DMS79 (cell line): ENCODE results near the gene PAFAH1B1.
"Not testable (repeated sequence)": the region's sequence is repeated elsewhere in the genome, so short reads cannot be mapped to it uniquely, and the experiment has no call there.

ENCODE experiments used
- DNase-seq: peaks from one replicate; lab custom pipeline; 2025; lab: John Stamatoyannopoulos, UW

Gene PAFAH1B1

GRCh38 chr17:2594722-2595599 lies 1.5 kb downstream of the PAFAH1B1 start:
- DNase-seq = peak; percentile 7

- DNase-seq = no peak
Measured at GRCh38 chr17:2595716-2596115, 2.3 kb downstream of the PAFAH1B1 start.

- no peak for DNase-seq
Measured at GRCh38 chr17:2598166-2598565, 4.7 kb downstream of the PAFAH1B1 start.

- peak; percentile 86 for DNase-seq
Measured at GRCh38 chr17:2602597-2603017, 9.2 kb downstream of the PAFAH1B1 start.

- DNase-seq = no peak
Measured at GRCh38 chr17:2608350-2608913, 15.0 kb downstream of the PAFAH1B1 start.

- DNase-seq = no peak
Measured at GRCh38 chr17:2609091-2609490, 15.6 kb downstream of the PAFAH1B1 start.

- DNase-seq = no peak
Measured at GRCh38 chr17:2610195-2611175, 17.0 kb downstream of the PAFAH1B1 start.

GRCh38 chr17:2611627-2612026 lies 18.2 kb downstream of the PAFAH1B1 start:
- no peak for DNase-seq

- DNase-seq = no peak
Measured at GRCh38 chr17:2612630-2613029, 19.2 kb downstream of the PAFAH1B1 start.

GRCh38 chr17:2613089-2613808 lies 19.8 kb downstream of the PAFAH1B1 start:
- DNase-seq = no peak

- no peak for DNase-seq
Measured at GRCh38 chr17:2615882-2616281, 22.4 kb downstream of the PAFAH1B1 start.

GRCh38 chr17:2621241-2621640 lies 27.8 kb downstream of the PAFAH1B1 start:
- DNase-seq = no peak

GRCh38 chr17:2621951-2622405 lies 28.5 kb downstream of the PAFAH1B1 start:
- not testable (repeated sequence) for DNase-seq

- DNase-seq = not testable (repeated sequence)
Measured at GRCh38 chr17:2622721-2623301, 29.4 kb downstream of the PAFAH1B1 start.

- no peak for DNase-seq
Measured at GRCh38 chr17:2624292-2624731, 30.9 kb downstream of the PAFAH1B1 start.

- DNase-seq = not testable (repeated sequence)
Measured at GRCh38 chr17:2626626-2627219, 33.3 kb downstream of the PAFAH1B1 start.

GRCh38 chr17:2628922-2629321 lies 35.5 kb downstream of the PAFAH1B1 start:
- DNase-seq = not testable (repeated sequence)

GRCh38 chr17:2631211-2631610 lies 37.8 kb downstream of the PAFAH1B1 start:
- no peak for DNase-seq

GRCh38 chr17:2634361-2634960 lies 41.0 kb downstream of the PAFAH1B1 start:
- DNase-seq = peak; percentile 4

GRCh38 chr17:2635241-2635640 lies 41.8 kb downstream of the PAFAH1B1 start:
- DNase-seq = no peak
